NCI-H748 (cell line): ENCODE data around the gene FABP7.

Experiments
- DNase-seq: peaks from one replicate; lab custom pipeline; 2025; ENCODE audit not compliant: unreplicated experiment; lab: John Stamatoyannopoulos, UW

The FABP7 gene

DNA sequence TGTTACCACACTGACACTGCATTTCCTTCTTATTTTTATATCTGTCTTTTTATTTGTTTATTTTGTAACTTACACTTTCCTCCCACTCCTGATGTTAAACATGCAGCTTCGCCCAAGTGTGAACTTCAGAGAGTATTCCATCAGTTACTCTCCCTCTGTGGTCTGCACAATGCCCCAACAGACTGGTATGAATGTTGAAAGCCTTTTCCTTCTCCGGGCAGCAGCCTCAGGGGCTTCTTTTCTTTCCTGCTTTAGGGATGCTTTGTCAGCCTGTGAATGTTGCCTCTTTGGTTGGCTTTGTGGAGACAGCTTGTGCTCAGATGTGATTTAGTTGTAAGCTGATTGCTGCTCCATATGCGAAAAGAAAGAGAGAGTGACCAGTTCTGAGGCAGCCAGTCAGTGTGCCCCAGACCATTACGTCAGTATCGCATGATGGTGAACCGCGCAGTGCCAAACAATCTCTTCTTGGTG, 53.5 kb downstream of the FABP7 start:
- DNase-seq = peak; percentile 77
